SU-DHL-6 (cell line): ENCODE measurements around the gene BRD4.
A peak's percentile ranks its signal among the peaks of the same experiment; 100 is the strongest.

ENCODE experiments used
- H2AFZ ChIP-seq: fragments of 200-600 bp; sonication (generic); 2 replicates; pipeline ENCODE4 v1.6.1; 2014; ENCODE audit warnings: low read depth, mild to moderate bottlenecking, moderate library complexity, mixed read lengths, antibody characterized with exemption, low read length; ENCODE audit not compliant: severe bottlenecking
- H3F3A ChIP-seq: fragments of 200-600 bp; shearing (Covaris generic); 2 replicates; pipeline ENCODE4 v1.6.0; 2016; ENCODE audit warnings: antibody characterized with exemption, mild to moderate bottlenecking; ENCODE audit not compliant: insufficient read depth
- H3K27ac ChIP-seq: fragments of 200-600 bp; sonication (generic); 2 replicates; pipeline ENCODE4 v1.5.1; 2016; ENCODE audit warnings: low read depth, mild to moderate bottlenecking, low read length, moderate library complexity, mixed read lengths
- H3K27me3 ChIP-seq: fragments of 200-600 bp; sonication (generic), shearing (Covaris generic); 2 replicates; pipeline ENCODE4 v1.6.0; 2014; ENCODE audit warnings: mild to moderate bottlenecking, low read length
- H3K36me3 ChIP-seq: fragments of 200-600 bp; sonication (generic); 2 replicates; pipeline ENCODE4 v1.6.1; 2014; ENCODE audit warnings: mild to moderate bottlenecking, low read length, mixed read lengths
- H3K4me2 ChIP-seq: fragments of 300-600, 200-600 bp; shearing (Covaris generic), sonication (generic); 2 replicates; pipeline ENCODE4 v1.6.0; 2014; ENCODE audit warnings: low read length, low read depth, mild to moderate bottlenecking; ENCODE audit not compliant: poor library complexity, severe bottlenecking
- H3K4me3 ChIP-seq: fragments of 200-600 bp; sonication (generic); 2 replicates; pipeline ENCODE4 v1.5.1; 2014; ENCODE audit warnings: antibody characterized with exemption, low read length, mild to moderate bottlenecking, mixed read lengths; ENCODE audit not compliant: insufficient read depth, poor library complexity, severe bottlenecking
- H3K79me2 ChIP-seq: fragments of 200-600 bp; sonication (generic); 2 replicates; pipeline ENCODE4 v1.6.1; 2014; ENCODE audit warnings: mild to moderate bottlenecking, low read length, moderate library complexity; ENCODE audit not compliant: insufficient read depth
- H3K9ac ChIP-seq: fragments of 200-600 bp; sonication (generic); 2 replicates; pipeline ENCODE4 v1.7.0; 2014; ENCODE audit warnings: mild to moderate bottlenecking, low read length
- H3K9me2 ChIP-seq: fragments of 200-600 bp; sonication (generic); replicated peaks from 2 replicates; pipeline ENCODE4 v1.6.1; 2014; ENCODE audit warnings: low read length; ENCODE audit not compliant: insufficient read depth
- H3K9me3 ChIP-seq: fragments of 200-600 bp; sonication (generic); 2 replicates; pipeline ENCODE4 v1.6.1; 2014; ENCODE audit warnings: low read length, mixed read lengths; ENCODE audit not compliant: insufficient read depth
- H4K20me1 ChIP-seq: fragments of 200-600 bp; sonication (generic); 2 replicates; pipeline ENCODE4 v1.6.1; 2014; ENCODE audit warnings: low read depth, mild to moderate bottlenecking, antibody characterized with exemption, low read length, moderate library complexity, mixed read lengths
- EZH2phosphoT487 ChIP-seq: fragments of 200-600 bp; sonication (generic), shearing (Covaris generic); conservative IDR thresholded peaks from 2 replicates; pipeline ENCODE4 v1.6.1; 2018; ENCODE audit warnings: mild to moderate bottlenecking, antibody characterized with exemption, low read length, moderate library complexity, mixed read lengths
- TF ChIP-seq, protein P1 (sequence below): fragments of 200-600 bp; sonication (generic); IDR thresholded peaks from one replicate; pipeline ENCODE4 v1.5.1; 2017; ENCODE audit warnings: antibody characterized with exemption, mild to moderate bottlenecking, low read length, moderate library complexity; ENCODE audit not compliant: insufficient read depth, poor library complexity, severe bottlenecking

Gene BRD4

DNA sequence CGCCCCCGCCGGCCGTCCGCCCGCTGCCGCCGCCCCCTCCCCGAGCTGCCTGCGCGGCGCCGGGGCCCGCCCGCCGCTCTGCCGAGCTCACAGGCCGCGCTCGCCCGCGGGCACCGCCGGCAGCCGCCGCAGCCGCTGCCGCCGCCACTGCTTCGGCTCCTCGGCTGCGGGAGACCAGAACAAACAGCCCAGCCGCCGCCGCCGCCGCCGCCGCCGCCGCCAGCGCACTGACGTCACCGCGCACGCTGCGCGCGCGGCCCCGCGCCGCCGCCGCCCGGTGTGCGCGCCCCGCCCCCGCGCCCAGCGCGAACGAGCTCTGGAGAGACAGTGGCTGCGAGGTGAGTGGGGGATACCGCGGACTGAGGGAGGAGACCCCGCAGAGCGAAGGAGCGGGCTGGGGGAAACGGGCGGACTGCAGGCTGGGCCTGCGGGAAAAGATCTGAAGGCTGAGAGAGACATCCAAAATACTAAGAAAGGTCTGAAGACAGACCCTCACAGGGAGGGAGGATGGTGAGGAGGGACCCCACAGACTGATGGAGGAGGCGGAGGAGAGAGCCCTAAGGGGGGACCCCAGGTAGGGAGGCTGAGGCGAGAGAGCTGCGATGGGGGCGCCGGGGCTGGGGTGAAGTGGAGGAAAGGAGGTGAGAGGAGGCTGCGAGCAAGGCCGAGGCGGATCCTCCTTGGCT, at the start of gene BRD4:
Gene BRD4 (minus strand): TSS at position 229 of the 686 bp plus-strand sequence. CDS start 59,440 bp downstream, outside the sequence.
- peak within 1 kb of the TSS; percentile 94 for H3K27ac ChIP-seq
- peak within 1 kb of the TSS; percentile 93 for H3K4me3 ChIP-seq
- H3K27me3 ChIP-seq, result no peaks in the 10 kb centered on the region
- H3K9me2 ChIP-seq, result no peaks in the 10 kb centered on the region
- peaks cover 32% of the 10 kb centered on the region for H4K20me1 ChIP-seq
- TF ChIP-seq, protein P1, sequence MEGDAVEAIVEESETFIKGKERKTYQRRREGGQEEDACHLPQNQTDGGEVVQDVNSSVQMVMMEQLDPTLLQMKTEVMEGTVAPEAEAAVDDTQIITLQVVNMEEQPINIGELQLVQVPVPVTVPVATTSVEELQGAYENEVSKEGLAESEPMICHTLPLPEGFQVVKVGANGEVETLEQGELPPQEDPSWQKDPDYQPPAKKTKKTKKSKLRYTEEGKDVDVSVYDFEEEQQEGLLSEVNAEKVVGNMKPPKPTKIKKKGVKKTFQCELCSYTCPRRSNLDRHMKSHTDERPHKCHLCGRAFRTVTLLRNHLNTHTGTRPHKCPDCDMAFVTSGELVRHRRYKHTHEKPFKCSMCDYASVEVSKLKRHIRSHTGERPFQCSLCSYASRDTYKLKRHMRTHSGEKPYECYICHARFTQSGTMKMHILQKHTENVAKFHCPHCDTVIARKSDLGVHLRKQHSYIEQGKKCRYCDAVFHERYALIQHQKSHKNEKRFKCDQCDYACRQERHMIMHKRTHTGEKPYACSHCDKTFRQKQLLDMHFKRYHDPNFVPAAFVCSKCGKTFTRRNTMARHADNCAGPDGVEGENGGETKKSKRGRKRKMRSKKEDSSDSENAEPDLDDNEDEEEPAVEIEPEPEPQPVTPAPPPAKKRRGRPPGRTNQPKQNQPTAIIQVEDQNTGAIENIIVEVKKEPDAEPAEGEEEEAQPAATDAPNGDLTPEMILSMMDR, result no peak
- no peak for TF ChIP-seq EZH2phosphoT487
- H3K4me2 ChIP-seq, result peak within 1 kb of the TSS; percentile 99
- peaks cover 56% of the 10 kb centered on the region for H3K79me2 ChIP-seq
- H3F3A ChIP-seq, result peaks cover 19% of the 10 kb centered on the region
- H2AFZ ChIP-seq, result no peak within 1 kb of the TSS
- H3K36me3 ChIP-seq, result no peaks in the 10 kb centered on the region
- H3K9me3 ChIP-seq, result no peaks in the 10 kb centered on the region
- peak within 1 kb of the TSS; percentile 85 for H3K9ac ChIP-seq

DNA sequence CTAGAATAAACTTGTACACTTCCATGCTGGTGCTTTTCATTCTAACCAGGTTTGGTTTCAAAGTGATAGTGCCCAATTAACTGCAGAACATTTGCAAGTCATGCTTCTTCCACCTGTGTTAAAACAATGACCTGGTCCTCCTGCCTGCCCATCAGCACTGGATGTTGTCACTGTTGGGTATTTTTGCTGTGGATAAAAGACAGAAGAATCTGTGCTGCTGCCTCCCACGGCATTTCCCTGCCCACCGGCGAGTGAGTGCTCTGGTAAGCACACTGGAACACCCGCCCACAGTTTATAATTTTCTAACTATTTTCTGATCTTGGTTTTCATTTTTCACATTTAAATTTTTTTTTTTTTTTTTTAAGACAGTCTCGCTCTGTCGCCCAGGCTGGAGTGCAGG, 49.5 kb upstream of the BRD4 start:
- Histone ChIP-seq H3K79me2 (peaks cover 29% of the 10 kb centered on the region), H3K9me3 (no peaks in the 10 kb centered on the region), H3K36me3 (no peaks in the 10 kb centered on the region), H2AFZ (no peak overlapping the region), H3K4me2 (no peak overlapping the region), H4K20me1 (peaks cover 4% of the 10 kb centered on the region; the same call in 1 of the 2 replicates), H3K9ac (no peak overlapping the region), H3K4me3 (no peak overlapping the region), H3K27me3 (no peaks in the 10 kb centered on the region), H3F3A (peaks cover 31% of the 10 kb centered on the region), H3K27ac (peak overlapping the region; percentile 58; the same call in 1 of the 2 replicates), H3K9me2 (no peaks in the 10 kb centered on the region)
- TF ChIP-seq EZH2phosphoT487, result no peak
- TF ChIP-seq, protein P1, result no peak

DNA sequence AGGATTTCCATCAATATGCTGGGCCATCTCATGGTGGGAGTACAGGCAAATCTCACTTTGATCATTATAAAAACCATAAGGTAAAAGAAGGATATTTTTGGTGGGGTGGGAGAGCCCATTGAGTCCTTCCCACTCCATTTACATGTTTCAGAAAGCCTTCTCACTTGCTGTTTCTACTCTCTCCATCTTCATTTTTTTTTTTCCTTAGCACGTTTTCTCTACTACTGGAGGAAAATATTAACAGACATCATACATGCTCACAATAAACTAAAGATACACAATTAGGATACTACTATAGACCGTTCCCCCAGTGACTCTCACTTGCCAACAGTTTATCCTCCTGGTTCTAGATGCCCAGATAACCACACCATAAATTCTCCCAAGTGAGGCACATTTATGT, 49.1 kb upstream of the BRD4 start:
- no peaks in the 10 kb centered on the region for H3K36me3 ChIP-seq
- peaks cover 32% of the 10 kb centered on the region for H3K79me2 ChIP-seq
- H4K20me1 ChIP-seq, result peaks cover 4% of the 10 kb centered on the region; the same call in 1 of the 2 replicates
- H3K9me2 ChIP-seq, result no peaks in the 10 kb centered on the region
- no peaks in the 10 kb centered on the region for H3K27me3 ChIP-seq
- H3F3A ChIP-seq, result peaks cover 31% of the 10 kb centered on the region
- no peak overlapping the region for H3K4me3 ChIP-seq
- H3K9me3 ChIP-seq, result no peaks in the 10 kb centered on the region
- no peak overlapping the region for H2AFZ ChIP-seq
- H3K4me2 ChIP-seq, result peak overlapping the region; percentile 58
- TF ChIP-seq, protein P1, result no peak
- no peak for TF ChIP-seq EZH2phosphoT487
- peak overlapping the region; percentile 58; the same call in 1 of the 2 replicates for H3K27ac ChIP-seq
- no peak overlapping the region for H3K9ac ChIP-seq
